ENCODE measurements around the gene SYT13.

The SYT13 gene

DNA sequence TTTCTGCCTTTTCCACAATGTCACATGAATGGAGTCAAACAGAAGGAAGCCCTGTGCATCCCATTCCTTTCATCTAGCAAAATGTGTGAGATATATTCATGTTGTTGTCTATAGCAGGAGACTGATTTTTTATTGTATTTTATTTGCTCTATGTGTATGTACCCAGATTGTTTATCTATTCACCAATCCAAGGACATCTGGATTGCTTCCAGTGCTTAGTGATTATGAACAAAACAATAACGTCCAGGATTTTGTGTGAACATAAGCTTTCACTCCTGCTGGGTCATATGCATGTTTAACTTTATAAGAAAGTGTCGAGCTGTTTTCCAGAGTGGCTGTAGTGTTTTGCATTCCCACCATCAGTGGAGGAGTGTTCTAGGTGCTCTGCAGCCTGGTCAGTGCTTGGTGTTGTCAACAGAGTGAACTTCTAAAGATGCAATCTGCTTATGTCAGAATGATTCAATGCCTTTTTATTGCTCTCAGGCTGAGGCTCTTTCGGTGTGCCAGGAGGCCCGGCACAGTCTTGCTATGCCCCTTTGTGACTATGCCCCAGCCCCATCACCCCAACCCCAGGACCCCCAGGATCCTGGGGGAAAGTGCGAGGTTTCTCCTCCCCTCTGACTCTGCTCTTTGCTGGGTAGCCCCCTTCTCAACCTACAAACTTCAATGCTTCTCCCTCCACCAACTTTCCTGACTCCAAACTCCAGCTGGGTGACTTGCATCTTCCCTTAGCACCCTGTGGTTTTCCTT, 19.9 kb upstream of the SYT13 start:
- Histone ChIP-seq H3K36me3 (replicated peaks) (no peaks in the 10 kb centered on the region), H3K4me3 (ENCODE audit: low read depth, low read length) (no peak overlapping the region), H3K27ac (no peak overlapping the region), H3K27me3 (replicated peaks) (peaks cover 1% of the 10 kb centered on the region)
- no peak for DNase-seq
- TF ChIP-seq CTCF (IDR thresholded peaks at IDR 0.05; ENCODE audit: low read depth, low read length, missing control alignments), result no peak
- in situ Hi-C loops (cut with HindIII; ENCODE audit: low pct_ligation_motif_present, low sequenced_read_pairs), result no loop called here

GRCh38 chr11:45304992-45305335, 18.8 kb upstream of the SYT13 start:
- TF ChIP-seq CTCF (IDR thresholded peaks at IDR 0.05; ENCODE audit: low read depth, low read length, missing control alignments), result no peak
- DNase-seq, result no peak
- Histone ChIP-seq H3K27ac (no peak overlapping the region), H3K27me3 (replicated peaks) (peaks cover 1% of the 10 kb centered on the region), H3K36me3 (replicated peaks) (no peaks in the 10 kb centered on the region), H3K4me3 (ENCODE audit: low read depth, low read length) (no peak overlapping the region)
- in situ Hi-C loops (cut with HindIII; ENCODE audit: low pct_ligation_motif_present, low sequenced_read_pairs), result no loop called here

DNA sequence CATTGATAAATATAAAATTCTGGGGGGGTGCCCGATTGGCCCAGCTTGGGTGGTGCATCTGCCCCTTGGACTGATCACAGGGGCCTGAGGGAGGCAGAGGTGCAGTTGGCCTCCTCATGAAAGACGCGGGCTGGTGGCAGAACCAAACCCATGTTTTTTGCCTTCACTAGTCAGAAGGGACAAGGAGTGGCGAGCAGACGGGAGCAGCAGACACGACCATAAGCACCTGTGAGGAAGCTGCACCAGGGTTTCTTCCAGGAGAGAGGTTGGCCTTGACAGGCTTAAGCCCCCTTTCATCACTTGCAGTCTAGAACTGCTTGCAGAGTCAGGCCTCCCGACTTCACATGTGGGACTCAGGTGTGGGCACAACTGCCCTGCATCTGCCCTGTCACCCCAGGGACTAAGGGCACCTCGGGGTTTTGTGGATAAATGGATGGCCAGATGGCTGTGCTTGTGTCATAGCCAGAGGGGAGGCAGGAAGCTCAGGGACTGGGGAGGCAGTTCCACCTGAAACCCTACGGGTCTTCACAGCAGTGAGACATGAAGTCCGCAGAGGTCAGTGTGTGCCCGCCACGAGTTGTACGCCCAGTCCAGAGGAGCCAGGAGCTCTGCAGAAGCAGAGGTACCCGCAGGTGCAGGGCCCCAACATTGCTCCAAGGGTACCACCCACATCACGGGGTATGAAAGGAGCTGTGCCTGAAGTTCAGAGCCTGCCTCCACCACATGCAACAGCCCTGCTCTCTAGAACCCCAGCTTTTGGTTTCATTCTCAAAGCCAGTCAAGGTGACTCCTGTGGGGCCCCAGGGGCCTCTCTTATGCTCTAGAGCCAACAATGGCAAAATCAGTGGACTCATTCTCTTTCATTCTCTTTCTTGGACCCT, 18.2 kb upstream of the SYT13 start:
- in situ Hi-C loops (cut with HindIII; ENCODE audit: low pct_ligation_motif_present, low sequenced_read_pairs), result no loop called here
- DNase-seq, result no peak

DNA sequence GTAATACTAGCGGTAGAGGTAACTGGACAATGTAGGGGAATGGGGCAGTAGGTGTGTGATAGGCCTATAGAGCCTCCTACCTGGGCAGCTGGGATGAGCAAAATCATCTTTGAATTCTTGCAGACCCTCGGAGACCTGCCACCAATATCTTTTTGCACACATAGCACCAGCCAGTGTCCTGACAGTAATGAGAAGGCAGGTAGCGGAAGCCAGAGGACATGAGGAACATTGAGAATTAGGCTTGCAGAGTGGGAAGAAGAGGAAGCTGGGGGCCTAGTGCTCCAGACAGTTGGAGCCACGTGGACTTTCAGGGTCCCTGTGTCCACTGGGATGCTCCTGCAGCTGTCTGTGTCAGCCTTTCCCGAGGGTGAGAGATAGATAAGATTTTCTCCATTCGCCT, 17.2 kb upstream of the SYT13 start:
- TF ChIP-seq CTCF (IDR thresholded peaks at IDR 0.05; ENCODE audit: low read depth, low read length, missing control alignments), result no peak
- Histone ChIP-seq H3K27ac (no peak overlapping the region), H3K36me3 (replicated peaks) (no peaks in the 10 kb centered on the region), H3K4me3 (ENCODE audit: low read depth, low read length) (no peak overlapping the region), H3K27me3 (replicated peaks) (peaks cover 1% of the 10 kb centered on the region)
- in situ Hi-C loops (cut with HindIII; ENCODE audit: low pct_ligation_motif_present, low sequenced_read_pairs), result no loop called here
- no peak for DNase-seq

More for the DNA sequence above, 18.2 kb upstream of the SYT13 start:
- H3K27ac ChIP-seq, result no peak overlapping the region
- peaks cover 1% of the 10 kb centered on the region for H3K27me3 ChIP-seq (replicated peaks)
- H3K36me3 ChIP-seq (replicated peaks), result no peaks in the 10 kb centered on the region
- H3K4me3 ChIP-seq (ENCODE audit: low read depth, low read length), result no peak overlapping the region
- no peak for TF ChIP-seq CTCF (IDR thresholded peaks at IDR 0.05; ENCODE audit: low read depth, low read length, missing control alignments)

DNA sequence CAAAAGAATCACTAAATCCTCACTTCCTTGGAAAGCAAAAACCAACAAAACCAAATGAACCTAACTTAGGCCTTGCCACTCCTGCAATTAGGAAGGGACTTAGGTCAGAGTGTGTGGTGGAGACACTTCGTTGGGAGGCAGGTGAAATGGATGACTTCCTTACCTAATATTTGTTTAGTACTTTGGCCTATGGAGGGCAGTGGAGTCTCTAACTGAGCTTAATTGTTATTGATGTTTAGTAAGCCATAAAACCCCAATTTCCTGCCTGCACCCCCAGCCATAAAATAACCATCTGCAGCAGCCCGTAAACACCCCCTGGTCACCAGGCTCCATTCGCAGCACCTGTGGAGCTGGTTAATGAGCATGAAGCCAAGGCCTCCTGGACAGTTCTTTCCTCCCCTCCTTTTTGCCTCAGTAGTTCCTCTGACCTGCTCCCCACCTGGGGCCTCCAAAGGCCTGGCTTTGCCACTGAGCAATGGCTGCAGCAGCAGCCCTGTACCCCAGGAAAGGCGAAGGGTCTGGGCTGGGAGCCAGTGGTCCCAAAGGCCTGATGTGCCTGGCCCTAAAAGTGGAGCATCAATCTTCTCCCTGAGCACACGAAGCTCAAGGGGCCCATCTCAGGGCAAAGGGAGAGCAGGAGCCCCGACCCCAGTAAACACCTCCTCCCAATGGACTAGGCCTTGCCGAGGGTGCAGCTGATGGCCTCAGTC, 15.6 kb upstream of the SYT13 start:
- H3K4me3 ChIP-seq (ENCODE audit: low read depth, low read length), result no peak overlapping the region
- no peak for DNase-seq
- no peaks in the 10 kb centered on the region for H3K27me3 ChIP-seq (replicated peaks)
- no peaks in the 10 kb centered on the region for H3K36me3 ChIP-seq (replicated peaks)
- in situ Hi-C loops (cut with HindIII; ENCODE audit: low pct_ligation_motif_present, low sequenced_read_pairs), result no loop called here
- H3K27ac ChIP-seq, result no peak overlapping the region
- TF ChIP-seq CTCF (IDR thresholded peaks at IDR 0.05; ENCODE audit: low read depth, low read length, missing control alignments), result no peak

Data from brain microvascular endothelial cell (primary cell).